ENCODE data around the gene CDK17. TPM values are rescaled to one million over a fixed set of nuclear protein-coding genes. Genes with fewer than 3 reads are reported as not detected.

The CDK17 gene
- polyA plus RNA-seq, 1 of the 3 experiments (the other 2 are of a cell fraction): 11.7 TPM

- Histone ChIP-seq H3K4me3 (ENCODE audit: low read depth in 2 of 2, low read length in 1 of 2) (no peak overlapping the region), H3K4me1 (ENCODE audit: control insufficient read depth in 1 of 2, insufficient read depth in 2 of 2, low read depth in 1 of 2, low read length in 1 of 2) (peaks cover 6 to 19% of the 10 kb centered on the region in 2 experiments; a peak in 2 of 4 replicates)
- 100% methylated on average over 1 of the region's 1 CpG for WGBS (ENCODE audit: low lambda C conversion rate)
Measured at GRCh38 chr12:96350982-96351381, 49.3 kb downstream of the CDK17 start.

GRCh38 chr12:96347130-96347699, 53.0 kb downstream of the CDK17 start:
- no peaks in the 10 kb centered on the region for H3K27me3 ChIP-seq (ENCODE audit: insufficient read depth)
- H3F3A ChIP-seq (replicated peaks; ENCODE audit: insufficient read depth): peaks cover 11% of the 10 kb centered on the region
- no peak overlapping the region for H3K9ac ChIP-seq
- peaks cover 59% of the 10 kb centered on the region for H4K20me1 ChIP-seq (ENCODE audit: insufficient read depth)
- no peaks in the 10 kb centered on the region for H3K9me2 ChIP-seq
- no peak overlapping the region for H3K4me2 ChIP-seq
- no peak overlapping the region for H3K4me3 ChIP-seq (ENCODE audit: low read depth in 2 of 2, low read length in 1 of 2)
- no peak overlapping the region for H3K27ac ChIP-seq (ENCODE audit: low read depth in 2 of 2, low read length in 1 of 2)
- ChIA-PET CTCF (no interaction called here), POLR2A (no interaction called here)
- no peak for DNase-seq
- peaks cover 99% of the 10 kb centered on the region for H3K79me2 ChIP-seq (ENCODE audit: insufficient read depth)
- 94% methylated on average over 5 of the region's 5 CpGs for WGBS (ENCODE audit: low lambda C conversion rate)
- peaks cover 0 to 26% of the 10 kb centered on the region in 2 experiments for H3K36me3 ChIP-seq (replicated peaks in 1 of 2; ENCODE audit: control insufficient read depth in 1 of 2, insufficient read depth in 2 of 2, low read length in 1 of 2)
- H2AFZ ChIP-seq (ENCODE audit: low read depth): no peak overlapping the region
- H3K9me3 ChIP-seq: peaks cover 11% of the 10 kb centered on the region
- H3K4me1 ChIP-seq (ENCODE audit: control insufficient read depth in 1 of 2, insufficient read depth in 2 of 2, low read depth in 1 of 2, low read length in 1 of 2): peaks cover 0 to 4% of the 10 kb centered on the region in 2 experiments; a peak in 1 of 4 replicates
- TF ChIP-seq FOXM1 (IDR thresholded peaks at IDR 0.05; ENCODE audit: low read depth) (no peak), MAX (IDR thresholded peaks at IDR 0.05; ENCODE audit: low read depth) (no peak), TAF1 (IDR thresholded peaks at IDR 0.05; ENCODE audit: borderline replicate concordance, low read depth, low read length) (no peak), POLR2AphosphoS5 (IDR thresholded peaks at IDR 0.05; ENCODE audit: low read depth, low read length) (no peak), TCF12 (IDR thresholded peaks at IDR 0.05) (no peak), REST (IDR thresholded peaks at IDR 0.05; ENCODE audit: low read depth, low read length) (no peak), MXI1 (IDR thresholded peaks at IDR 0.05; ENCODE audit: low read depth, low read length) (no peak), EZH2phosphoT487 (IDR thresholded peaks at IDR 0.05; ENCODE audit: borderline replicate concordance, low read depth) (no peak), TEAD4 (IDR thresholded peaks at IDR 0.05; ENCODE audit: borderline replicate concordance, insufficient read depth) (no peak), CTCF (IDR thresholded peaks at IDR 0.05) (no peak), FOSL2 (IDR thresholded peaks at IDR 0.05; ENCODE audit: borderline replicate concordance, low read depth) (no peak), FOXJ3 (CRISPR knock-in tag; IDR thresholded peaks at IDR 0.05) (no peak), EP300 (IDR thresholded peaks at IDR 0.05; ENCODE audit: borderline replicate concordance in 1 of 2, low read depth in 1 of 2, low read length in 1 of 2) (no peak), GABPA (IDR thresholded peaks at IDR 0.05; ENCODE audit: low read depth) (no peak), CHD2 (IDR thresholded peaks at IDR 0.05; ENCODE audit: low read length, partially characterized antibody) (no peak), JUND (IDR thresholded peaks at IDR 0.05) (no peak)

More at GRCh38 chr12:96350982-96351381, 49.3 kb downstream of the CDK17 start:
- H2AFZ ChIP-seq (ENCODE audit: low read depth): no peak overlapping the region
- H3K36me3 ChIP-seq (replicated peaks in 1 of 2; ENCODE audit: control insufficient read depth in 1 of 2, insufficient read depth in 2 of 2, low read length in 1 of 2): peaks cover 0 to 1% of the 10 kb centered on the region in 2 experiments
- no peaks in the 10 kb centered on the region; the same call in 1 of the 2 replicates for H3K9me3 ChIP-seq
- no peak for DNase-seq
- no peak overlapping the region for H3K4me2 ChIP-seq
- peaks cover 84% of the 10 kb centered on the region for H4K20me1 ChIP-seq (ENCODE audit: insufficient read depth)
- TF ChIP-seq FOXM1 (IDR thresholded peaks at IDR 0.05; ENCODE audit: low read depth) (no peak), MAX (IDR thresholded peaks at IDR 0.05; ENCODE audit: low read depth) (no peak), GABPA (IDR thresholded peaks at IDR 0.05; ENCODE audit: low read depth) (no peak), FOSL2 (IDR thresholded peaks at IDR 0.05; ENCODE audit: borderline replicate concordance, low read depth) (no peak), TEAD4 (IDR thresholded peaks at IDR 0.05; ENCODE audit: borderline replicate concordance, insufficient read depth) (no peak), PBX3 (IDR thresholded peaks at IDR 0.05) (no peak)
- no peaks in the 10 kb centered on the region for H3K9me2 ChIP-seq
- ChIA-PET POLR2A (no interaction called here), CTCF (no interaction called here)
- H3K27ac ChIP-seq (ENCODE audit: low read depth in 2 of 2, low read length in 1 of 2): no peak overlapping the region
- H3K27me3 ChIP-seq (ENCODE audit: insufficient read depth): no peaks in the 10 kb centered on the region
- H3K79me2 ChIP-seq (ENCODE audit: insufficient read depth): peaks cover 99% of the 10 kb centered on the region
- H3K9ac ChIP-seq: no peak overlapping the region
- H3F3A ChIP-seq (replicated peaks; ENCODE audit: insufficient read depth): peaks cover 11% of the 10 kb centered on the region
